Skeletal muscle satellite cell (primary cell): Measurements from ENCODE around the gene SPTLC3.

Experiments used
- H3K27me3 ChIP-seq: 2 replicates; pipeline ENCODE4 v1.7.0; 2013; ENCODE audit warnings: low read length; ENCODE audit not compliant: control insufficient read depth, insufficient read depth
- H3K36me3 ChIP-seq: 2 replicates; pipeline ENCODE4 v1.7.0; 2013; ENCODE audit warnings: mild to moderate bottlenecking, control low read depth, low read length; ENCODE audit not compliant: insufficient read depth
- H3K4me1 ChIP-seq: 2 replicates; pipeline ENCODE4 v1.7.0; 2013; ENCODE audit warnings: low read length; ENCODE audit not compliant: control insufficient read depth, insufficient read depth
- H3K4me2 ChIP-seq: 2 replicates; pipeline ENCODE4 v1.7.0; 2013; ENCODE audit warnings: mild to moderate bottlenecking, low read length
- H3K4me3 ChIP-seq: 2 replicates; pipeline ENCODE4 v1.7.0; 2013; ENCODE audit warnings: low read length
- H3K9ac ChIP-seq: 2 replicates; pipeline ENCODE4 v1.7.0; 2013; ENCODE audit warnings: mild to moderate bottlenecking, low read depth, low read length, moderate library complexity
- H3K9me3 ChIP-seq: replicated peaks from 2 replicates; pipeline ENCODE4 v1.7.0; 2013; ENCODE audit warnings: mild to moderate bottlenecking, control low read depth, low read length

SPTLC3 gene

GRCh38 chr20:13128173-13128572 lies 119.4 kb downstream of the SPTLC3 start:
- Histone ChIP-seq H3K4me3 (no peak overlapping the region), H3K4me1 (no peaks in the 10 kb centered on the region), H3K4me2 (no peak overlapping the region), H3K36me3 (no peaks in the 10 kb centered on the region), H3K9me3 (no peaks in the 10 kb centered on the region), H3K9ac (no peak overlapping the region), H3K27me3 (no peaks in the 10 kb centered on the region)

- no peaks in the 10 kb centered on the region for H3K36me3 ChIP-seq
Measured at GRCh38 chr20:13130061-13130706, 121.4 kb downstream of the SPTLC3 start.

GRCh38 chr20:13130707-13131103 lies 121.9 kb downstream of the SPTLC3 start:
- Histone ChIP-seq H3K9ac (no peak overlapping the region), H3K4me3 (no peak overlapping the region), H3K4me1 (no peaks in the 10 kb centered on the region), H3K36me3 (no peaks in the 10 kb centered on the region), H3K4me2 (no peak overlapping the region), H3K27me3 (no peaks in the 10 kb centered on the region), H3K9me3 (no peaks in the 10 kb centered on the region)

More at GRCh38 chr20:13130061-13130706, 121.4 kb downstream of the SPTLC3 start:
- H3K4me1 ChIP-seq: no peaks in the 10 kb centered on the region
- H3K27me3 ChIP-seq: no peaks in the 10 kb centered on the region
- H3K4me2 ChIP-seq: no peak overlapping the region
- H3K9me3 ChIP-seq: no peaks in the 10 kb centered on the region
- H3K4me3 ChIP-seq: no peak overlapping the region
- no peak overlapping the region for H3K9ac ChIP-seq

DNA sequence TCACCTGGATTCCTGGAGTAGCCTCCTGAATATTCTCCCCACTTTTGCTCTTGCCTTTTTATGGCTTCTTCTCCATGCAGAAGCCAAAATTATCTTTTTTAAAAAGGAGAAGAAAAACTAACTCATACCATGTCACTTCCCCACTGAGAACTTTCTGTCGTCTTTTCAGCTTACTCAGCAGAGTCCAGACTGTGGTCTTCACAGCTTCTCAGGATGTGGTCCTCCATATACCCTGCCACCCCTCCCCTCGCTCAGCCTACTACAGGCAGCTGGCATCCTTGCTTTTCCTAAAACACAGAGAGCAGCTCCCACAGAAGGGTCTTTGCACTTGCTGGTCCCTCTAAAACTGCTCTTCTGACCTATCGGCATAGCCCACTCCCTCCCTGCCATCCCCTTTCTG lies 122.9 kb downstream of the SPTLC3 start:
- no peaks in the 10 kb centered on the region for H3K27me3 ChIP-seq
- H3K9me3 ChIP-seq: no peaks in the 10 kb centered on the region
- no peak overlapping the region for H3K9ac ChIP-seq
- H3K4me1 ChIP-seq: no peaks in the 10 kb centered on the region
- no peak overlapping the region for H3K4me2 ChIP-seq
- H3K4me3 ChIP-seq: no peak overlapping the region
- H3K36me3 ChIP-seq: no peaks in the 10 kb centered on the region

- H3K9ac ChIP-seq: no peak overlapping the region
Measured at GRCh38 chr20:13139459-13140150, 130.8 kb downstream of the SPTLC3 start.

DNA sequence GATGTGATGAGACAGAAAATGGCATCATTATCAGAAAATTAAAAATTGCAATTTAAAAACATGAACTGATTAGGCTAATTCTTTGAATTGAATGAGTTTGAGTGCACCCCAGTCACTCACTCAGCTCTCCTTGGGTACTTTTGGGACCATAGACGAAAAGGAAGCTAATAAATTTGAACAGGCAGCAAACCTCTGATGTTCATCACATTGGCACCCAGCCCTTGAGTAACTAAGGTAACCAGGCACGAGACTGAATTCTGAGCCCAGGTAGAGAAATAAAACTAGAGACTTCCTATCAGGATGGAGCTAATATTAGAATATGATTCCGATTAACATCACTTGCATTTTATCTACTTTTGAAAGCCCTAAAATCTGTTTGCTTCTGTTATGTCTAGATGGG lies 131.4 kb downstream of the SPTLC3 start:
- H3K4me2 ChIP-seq: no peak overlapping the region
- no peaks in the 10 kb centered on the region for H3K9me3 ChIP-seq
- H3K4me1 ChIP-seq: peaks cover 9% of the 10 kb centered on the region
- no peaks in the 10 kb centered on the region for H3K27me3 ChIP-seq
- H3K4me3 ChIP-seq: no peak overlapping the region
- no peaks in the 10 kb centered on the region for H3K36me3 ChIP-seq
- no peak overlapping the region for H3K9ac ChIP-seq

More at GRCh38 chr20:13139459-13140150, 130.8 kb downstream of the SPTLC3 start:
- H3K4me3 ChIP-seq: no peak overlapping the region
- no peaks in the 10 kb centered on the region for H3K36me3 ChIP-seq
- H3K9me3 ChIP-seq: no peaks in the 10 kb centered on the region
- peaks cover 9% of the 10 kb centered on the region for H3K4me1 ChIP-seq
- no peak overlapping the region for H3K4me2 ChIP-seq
- H3K27me3 ChIP-seq: no peaks in the 10 kb centered on the region

- Histone ChIP-seq H3K9ac (no peak overlapping the region), H3K36me3 (no peaks in the 10 kb centered on the region), H3K4me1 (peaks cover 9% of the 10 kb centered on the region), H3K27me3 (no peaks in the 10 kb centered on the region), H3K9me3 (no peaks in the 10 kb centered on the region), H3K4me2 (no peak overlapping the region), H3K4me3 (no peak overlapping the region)
Measured at GRCh38 chr20:13140775-13141174, 132.0 kb downstream of the SPTLC3 start.

GRCh38 chr20:13141546-13141945 lies 132.8 kb downstream of the SPTLC3 start:
- H3K9ac ChIP-seq: no peak overlapping the region
- no peak overlapping the region for H3K4me2 ChIP-seq
- H3K27me3 ChIP-seq: no peaks in the 10 kb centered on the region
- no peaks in the 10 kb centered on the region for H3K36me3 ChIP-seq
- H3K9me3 ChIP-seq: no peaks in the 10 kb centered on the region
- H3K4me3 ChIP-seq: no peak overlapping the region
- peaks cover 9% of the 10 kb centered on the region for H3K4me1 ChIP-seq

- no peak overlapping the region for H3K9ac ChIP-seq
- H3K4me1 ChIP-seq: peaks cover 15% of the 10 kb centered on the region
- no peak overlapping the region for H3K4me3 ChIP-seq
- H3K36me3 ChIP-seq: no peaks in the 10 kb centered on the region
- H3K4me2 ChIP-seq: no peak overlapping the region
- no peaks in the 10 kb centered on the region for H3K27me3 ChIP-seq
- H3K9me3 ChIP-seq: no peaks in the 10 kb centered on the region
Measured at GRCh38 chr20:13142143-13142542, 133.4 kb downstream of the SPTLC3 start.

- Histone ChIP-seq H3K9ac (no peak overlapping the region), H3K4me2 (peak overlapping the region; percentile 4), H3K9me3 (no peaks in the 10 kb centered on the region), H3K4me3 (no peak overlapping the region), H3K4me1 (peaks cover 18% of the 10 kb centered on the region), H3K27me3 (no peaks in the 10 kb centered on the region), H3K36me3 (no peaks in the 10 kb centered on the region)
Measured at GRCh38 chr20:13147071-13147963, 138.5 kb downstream of the SPTLC3 start.

GRCh38 chr20:13147971-13148370 lies 139.2 kb downstream of the SPTLC3 start:
- no peak overlapping the region for H3K4me3 ChIP-seq
- no peak overlapping the region for H3K9ac ChIP-seq
- H3K4me1 ChIP-seq: peaks cover 17% of the 10 kb centered on the region
- H3K4me2 ChIP-seq: no peak overlapping the region
- no peaks in the 10 kb centered on the region for H3K9me3 ChIP-seq
- no peaks in the 10 kb centered on the region for H3K36me3 ChIP-seq
- H3K27me3 ChIP-seq: no peaks in the 10 kb centered on the region
